Common myeloid progenitor, CD34-positive (primary cell): ENCODE results near the gene RALGAPA1.
"Not testable (repeated sequence)": the region's sequence is repeated elsewhere in the genome, so short reads cannot be mapped to it uniquely, and the experiment has no call there.

Experiments
- CTCF ChIA-PET: fragments of 350-600 bp; sonication (Branson Sonifier 250); formaldehyde crosslinking; loops from one replicate; lab custom pipeline; 2021; ENCODE audit warnings: antibody characterized with exemption; lab: Charles Lee
- POLR2A ChIA-PET: fragments of 350-600 bp; sonication (Branson Sonifier 250); formaldehyde crosslinking; loops from one replicate; lab custom pipeline; 2021; ENCODE audit warnings: antibody characterized with exemption; lab: Charles Lee
- DNase-seq, 3 donors: peaks; one replicate each; pipeline versions ENCODE4 v3.0.0 to v3.0.0-alpha.2; 2013
- H3K27ac ChIP-seq, 2 experiments: 1 replicate in 1 of 2; 2 replicates in 1 of 2; pipeline ENCODE4 v1.7.0; 2013; ENCODE audit warnings: inconsistent platforms in 2 of 2, low read length in 2 of 2, mild to moderate bottlenecking in 2 of 2, low read depth in 1 of 2, moderate library complexity in 1 of 2; ENCODE audit not compliant: severe bottlenecking in 2 of 2, insufficient read depth in 1 of 2, poor library complexity in 1 of 2
- H3K27me3 ChIP-seq, 5 experiments: replicated peaks in 2 of 5; 1 replicate in 3 of 5; 2 replicates in 2 of 5; pipeline versions ENCODE4 v1.6.1 to v1.7.0; 2013; ENCODE audit warnings: low read length in 4 of 5, mild to moderate bottlenecking in 2 of 5, moderate library complexity in 2 of 5, inconsistent platforms in 1 of 5; ENCODE audit not compliant: insufficient read depth in 5 of 5, control insufficient read depth in 4 of 5
- H3K36me3 ChIP-seq, 4 experiments: 1 replicate in 2 of 4; 2 replicates in 2 of 4; pipeline versions ENCODE4 v1.6.1 to v1.7.0; 2013; ENCODE audit warnings: low read length in 3 of 4, control low read depth in 1 of 4, mild to moderate bottlenecking in 1 of 4; ENCODE audit not compliant: control insufficient read depth in 4 of 4, insufficient read depth in 4 of 4
- H3K4me1 ChIP-seq, 4 experiments: 1 replicate in 3 of 4; 2 replicates in 1 of 4; pipeline versions ENCODE4 v1.6.1 to v1.7.1; 2013; ENCODE audit warnings: low read length in 3 of 4, mild to moderate bottlenecking in 3 of 4, control low read depth in 1 of 4, inconsistent platforms in 1 of 4, moderate library complexity in 1 of 4; ENCODE audit not compliant: control insufficient read depth in 4 of 4, insufficient read depth in 4 of 4; ENCODE audit errors: control extremely low read depth in 1 of 4
- H3K4me3 ChIP-seq, 7 experiments: 1 replicate in 4 of 7; 2 replicates in 3 of 7; pipeline versions ENCODE4 v1.5.1 to v1.7.0; 2013; ENCODE audit warnings: mild to moderate bottlenecking in 7 of 7, low read length in 6 of 7, moderate library complexity in 6 of 7, inconsistent platforms in 2 of 7, low read depth in 2 of 7, control low read depth in 1 of 7; ENCODE audit not compliant: insufficient read depth in 4 of 7, control insufficient read depth in 1 of 7; ENCODE audit errors: extremely low read depth in 1 of 7
- H3K9me3 ChIP-seq, 5 experiments: 1 replicate in 4 of 5; 2 replicates in 1 of 5; pipeline versions ENCODE4 v1.6.1 to v1.7.1; 2013; ENCODE audit warnings: low read length in 4 of 5, mild to moderate bottlenecking in 2 of 5, inconsistent platforms in 1 of 5, low read depth in 1 of 5, moderate library complexity in 1 of 5; ENCODE audit not compliant: control insufficient read depth in 4 of 5, insufficient read depth in 2 of 5; ENCODE audit errors: control extremely low read depth in 1 of 5
- WGBS: methylation state at CpG from one replicate; pipeline ENCODE4 v1.1.5; 2013; ENCODE audit not compliant: insufficient coverage; 5-methylcytosine and 5-hydroxymethylcytosine counted together

The RALGAPA1 gene

DNA sequence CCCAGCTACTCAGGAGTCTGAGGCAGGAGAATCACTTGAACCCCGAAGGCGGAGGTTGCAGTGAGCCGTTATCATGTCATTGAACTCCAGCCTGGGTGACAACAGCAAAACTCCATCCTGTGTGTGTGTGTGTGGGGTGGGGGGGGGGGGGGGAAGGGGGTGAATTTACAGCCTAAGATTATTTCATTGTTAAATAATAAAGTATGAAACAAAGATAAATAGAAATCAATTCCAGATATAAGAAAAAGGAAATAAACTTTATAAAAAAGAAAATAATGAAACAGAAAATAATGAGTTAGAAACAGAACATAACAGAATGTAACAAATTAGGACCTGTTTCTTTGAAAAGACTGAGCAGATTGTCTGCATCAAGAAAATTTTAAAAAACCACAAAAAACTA, 191.6 kb downstream of the RALGAPA1 start:
- Histone ChIP-seq H3K27me3 (no peaks in the 10 kb centered on the region), H3K36me3 (peaks cover 0 to 3% (median 0%) of the 10 kb centered on the region in 4 experiments), H3K27ac (no peak overlapping the region), H3K4me3 (no peak overlapping the region), H3K4me1 (no peaks in the 10 kb centered on the region), H3K9me3 (no peaks in the 10 kb centered on the region)
- no peak for DNase-seq
- ChIA-PET POLR2A (no interaction called here), CTCF (no interaction called here)
- WGBS = 100% methylated on average over 2 of the region's 3 CpGs

DNA sequence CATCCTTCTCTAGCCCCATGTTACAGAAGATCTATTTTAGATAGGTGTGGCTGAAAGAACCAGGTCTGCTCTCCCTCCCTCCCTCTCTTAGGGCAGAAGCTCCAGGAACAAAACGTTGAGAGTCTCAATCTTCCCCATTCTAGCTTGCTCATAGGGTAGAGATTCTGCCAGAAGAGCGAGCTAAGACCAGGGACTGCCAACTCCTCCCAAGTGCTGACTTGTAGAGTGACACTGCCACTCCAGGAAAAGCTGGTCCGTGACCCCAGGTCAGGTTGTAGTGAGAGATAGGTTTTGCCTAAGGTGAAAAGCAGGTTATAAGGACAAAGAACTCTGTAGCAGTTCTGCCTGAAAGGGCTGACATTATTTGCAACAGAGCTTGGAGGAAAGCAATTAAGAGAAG, 201.7 kb downstream of the RALGAPA1 start:
- no peak for DNase-seq
- Histone ChIP-seq H3K27me3 (no peaks in the 10 kb centered on the region), H3K36me3 (peaks cover 0 to 33% (median 10%) of the 10 kb centered on the region in 4 experiments), H3K4me3 (no peak overlapping the region), H3K9me3 (peaks cover 0 to 6% (median 0%) of the 10 kb centered on the region in 5 experiments), H3K27ac (no peak overlapping the region), H3K4me1 (no peaks in the 10 kb centered on the region)
- ChIA-PET CTCF (interaction anchor here (0.6 to 0.7 kb wide), 2 partner anchors 9 to 90 kb away, joined by 3 to 4 read pairs; no protein-coding TSS in a partner anchor), POLR2A (no interaction called here)
- WGBS = 91% methylated on average over 3 of the region's 3 CpGs

DNA sequence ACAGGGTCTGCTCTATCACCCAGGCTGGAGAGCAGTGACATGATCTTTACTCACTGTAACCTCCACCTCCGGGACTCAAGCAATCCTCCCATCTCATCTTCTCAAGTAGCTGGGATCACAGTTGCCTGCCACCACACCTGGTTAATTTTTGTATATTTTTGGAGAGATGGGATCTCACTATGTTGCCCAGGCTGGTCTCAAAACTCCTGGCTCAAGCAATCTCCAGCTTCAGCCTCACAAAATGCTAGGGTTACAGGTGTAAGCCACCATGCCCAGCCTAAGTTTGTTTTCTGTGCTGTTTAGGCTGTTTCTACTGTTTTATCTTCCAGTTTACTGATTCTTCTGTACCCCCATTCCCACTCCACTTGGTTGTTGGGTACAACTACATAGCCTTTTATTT, 208.8 kb downstream of the RALGAPA1 start:
- Histone ChIP-seq H3K4me1 (no peaks in the 10 kb centered on the region), H3K9me3 (peaks cover 0 to 26% (median 2%) of the 10 kb centered on the region in 5 experiments), H3K27ac (no peak overlapping the region), H3K27me3 (no peaks in the 10 kb centered on the region), H3K36me3 (peaks cover 0 to 60% (median 9%) of the 10 kb centered on the region in 4 experiments), H3K4me3 (no peak overlapping the region)
- WGBS = no CpG with 5 or more reads among the region's 1 CpG
- no peak for DNase-seq
- ChIA-PET POLR2A (no interaction called here), CTCF (no interaction called here)

- Histone ChIP-seq H3K9me3 (peaks cover 0 to 19% (median 5%) of the 10 kb centered on the region in 5 experiments), H3K27me3 (no peaks in the 10 kb centered on the region), H3K36me3 (peaks cover 0 to 50% (median 13%) of the 10 kb centered on the region in 4 experiments), H3K4me1 (no peaks in the 10 kb centered on the region), H3K27ac (no peak overlapping the region), H3K4me3 (no peak overlapping the region)
- ChIA-PET POLR2A (no interaction called here), CTCF (interaction anchor here (1.0 kb wide), 1 partner anchor 18 kb away, joined by 3 read pairs; no protein-coding TSS in a partner anchor)
- no CpG with 5 or more reads among the region's 2 CpGs for WGBS
- DNase-seq = no peak
These were observed 214.5 kb downstream of the RALGAPA1 start for GRCh38 chr14:35594616-35595015.

DNA sequence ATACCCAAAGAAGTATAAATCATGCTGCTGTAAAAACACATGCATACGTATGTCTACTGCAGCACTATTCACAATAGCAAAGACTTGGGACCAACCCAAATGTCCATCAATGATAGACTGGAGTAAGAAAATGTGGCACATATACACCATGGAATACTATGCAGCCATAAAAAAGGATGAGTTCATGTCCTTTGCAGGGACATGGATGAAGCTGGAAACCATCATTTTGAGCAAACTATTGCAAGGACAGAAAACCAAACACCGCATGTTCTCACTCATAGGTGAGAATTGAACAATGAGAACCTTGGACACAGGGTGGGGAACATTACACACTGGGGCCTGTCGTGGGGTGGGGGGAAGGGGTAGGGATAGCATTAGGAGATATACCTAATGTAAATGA, 221.7 kb downstream of the RALGAPA1 start:
- DNase-seq, CTCF ChIA-PET, H3K4me1 ChIP-seq, H3K27ac ChIP-seq, H3K27me3 ChIP-seq, POLR2A ChIA-PET, H3K4me3 ChIP-seq: not testable (repeated sequence)
- Histone ChIP-seq H3K9me3 (peaks cover 0 to 18% (median 5%) of the 10 kb centered on the region in 5 experiments), H3K36me3 (peaks cover 0 to 37% (median 8%) of the 10 kb centered on the region in 4 experiments)
- no CpG with 5 or more reads among the region's 3 CpGs for WGBS

GRCh38 chr14:35578639-35579038, 230.5 kb downstream of the RALGAPA1 start:
- no peaks in the 10 kb centered on the region for H3K4me1 ChIP-seq
- H3K27ac ChIP-seq = no peak overlapping the region
- CTCF ChIA-PET = no interaction called here
- H3K27me3 ChIP-seq = no peaks in the 10 kb centered on the region
- POLR2A ChIA-PET = no interaction called here
- no peak for DNase-seq
- H3K36me3 ChIP-seq = peaks cover 0 to 13% (median 3%) of the 10 kb centered on the region in 4 experiments
- peaks cover 0 to 9% (median 0%) of the 10 kb centered on the region in 5 experiments for H3K9me3 ChIP-seq
- no peak overlapping the region for H3K4me3 ChIP-seq

GRCh38 chr14:35578135-35578534, 231.0 kb downstream of the RALGAPA1 start:
- H3K4me3 ChIP-seq = no peak overlapping the region
- ChIA-PET POLR2A (no interaction called here), CTCF (no interaction called here)
- no CpG with 5 or more reads among the region's 2 CpGs for WGBS
- no peak overlapping the region for H3K27ac ChIP-seq
- no peaks in the 10 kb centered on the region for H3K4me1 ChIP-seq
- no peak for DNase-seq
- H3K36me3 ChIP-seq = peaks cover 0 to 9% (median 3%) of the 10 kb centered on the region in 4 experiments
- peaks cover 0 to 5% (median 0%) of the 10 kb centered on the region in 5 experiments for H3K9me3 ChIP-seq
- no peaks in the 10 kb centered on the region for H3K27me3 ChIP-seq
